HCT116 (cell line): Measurements from ENCODE around the gene GABBR1. TPM values are rescaled to one million over a fixed set of nuclear protein-coding genes. Genes with fewer than 3 reads are reported as not detected.

Source experiments
- ATAC-seq: fragments of 200-7000 bp; cut with Tn5 transposase; 2 replicates; pipeline ENCODE4 v1.9.1; 2020; ENCODE audit warnings: mild to moderate bottlenecking, moderate library complexity
- BruUV-seq: library from RNA; stranded (reverse); fragments of 400-500 nt; replicated peaks from 2 replicates; lab custom pipeline; 2021; lab: Mats Ljungman, UMichigan
- CTCF ChIA-PET: fragments of 300-600 bp; sonication (Branson Sonifier 250); formaldehyde crosslinking; loops from one replicate; lab custom pipeline; 2021; ENCODE audit warnings: antibody characterized with exemption; lab: Charles Lee
- POLR2A ChIA-PET: fragments of 300-600, 350-600 bp; sonication (Branson Sonifier 250); formaldehyde crosslinking; loops from one replicate; lab custom pipeline; 2021; ENCODE audit warnings: antibody characterized with exemption; lab: Charles Lee
- RAD21 ChIA-PET, 2 experiments: fragments of 300-600 bp; sonication (Branson Sonifier 250); formaldehyde crosslinking; loops; one replicate each; lab custom pipeline; 2023; ENCODE audit warnings: low total read pairs in 2 of 2; ENCODE audit not compliant: uncharacterized antibody in 2 of 2, unreplicated experiment in 2 of 2, low non-redundant PET in 1 of 2; lab: Charles Lee
- DNase-seq: peaks from one replicate; pipeline ENCODE4 v3.0.0-alpha.2; 2010; ENCODE audit warnings: low read depth, low spot score
- H2AFZ ChIP-seq: fragments of 200-600 bp; shearing (Covaris generic), sonication (generic); 2 replicates; pipeline ENCODE4 v1.6.1; 2017; ENCODE audit warnings: low read depth, mixed run types, mixed read lengths, antibody characterized with exemption, low read length; ENCODE audit not compliant: poor library complexity, severe bottlenecking
- H3K27ac ChIP-seq: 2 replicates; pipeline ENCODE4 v1.5.1; 2012; ENCODE audit warnings: low read depth, low read length
- H3K27me3 ChIP-seq: fragments of 200-600 bp; sonication (generic); 2 replicates; pipeline ENCODE4 v1.6.1; 2016; ENCODE audit warnings: mixed run types, low read length, mixed read lengths; ENCODE audit not compliant: insufficient read depth
- H3K36me3 ChIP-seq, 2 experiments: fragments of 200-500 bp in 1 of 2; fragments of 200-600 bp in 1 of 2; sonication (Bioruptor generic) in 1 of 2; sonication (generic) in 1 of 2; 2 replicates each; pipeline versions ENCODE4 v1.5.1 to v1.6.1; 2014 to 2016; ENCODE audit warnings: low read length in 2 of 2, inconsistent platforms in 1 of 2, mixed read lengths in 1 of 2, mixed run types in 1 of 2; ENCODE audit not compliant: insufficient read depth in 2 of 2, control insufficient read depth in 1 of 2
- H3K4me1 ChIP-seq, 2 experiments: fragments of 200-600 bp in 1 of 2; sonication (generic) in 1 of 2; 2 replicates each; pipeline versions ENCODE4 v1.5.1 to v1.6.1; 2012 to 2017; ENCODE audit warnings: low read length in 2 of 2, inconsistent platforms in 1 of 2, mild to moderate bottlenecking in 1 of 2, mixed read lengths in 1 of 2, mixed run types in 1 of 2, moderate library complexity in 1 of 2; ENCODE audit not compliant: insufficient read depth in 2 of 2, control insufficient read depth in 1 of 2
- H3K4me2 ChIP-seq: fragments of 200-600 bp; sonication (generic); 2 replicates; pipeline ENCODE4 v1.6.1; 2017; ENCODE audit warnings: mixed run types, low read length, mixed read lengths
- H3K4me3 ChIP-seq, 2 experiments: fragments of 200-600 bp in 1 of 2; sonication (generic) in 1 of 2; replicated peaks in 1 of 2; 2 replicates each; pipeline ENCODE4 v1.5.1; 2011 to 2016; ENCODE audit warnings: low read length in 2 of 2, control low read depth in 1 of 2, low read depth in 1 of 2, mild to moderate bottlenecking in 1 of 2, mixed read lengths in 1 of 2, mixed run types in 1 of 2
- H3K79me2 ChIP-seq: fragments of 200-600 bp; sonication (generic); 2 replicates; pipeline ENCODE4 v1.6.1; 2017; ENCODE audit warnings: mild to moderate bottlenecking, mixed run types, low read length, moderate library complexity, mixed read lengths; ENCODE audit not compliant: insufficient read depth
- H3K9ac ChIP-seq: fragments of 200-600 bp; sonication (generic); 2 replicates; pipeline ENCODE4 v1.6.1; 2016; ENCODE audit warnings: low read length, mixed read lengths
- H3K9me2 ChIP-seq: fragments of 200-600 bp; sonication (generic), shearing (Covaris generic); 2 replicates; pipeline ENCODE4 v1.6.1; 2017; ENCODE audit warnings: mixed run types, mild to moderate bottlenecking, moderate library complexity; ENCODE audit not compliant: insufficient read depth
- H3K9me3 ChIP-seq, 2 experiments: fragments of 200-500 bp in 1 of 2; fragments of 200-600 bp in 1 of 2; sonication (Bioruptor generic) in 1 of 2; sonication (generic) in 1 of 2; 2 replicates each; pipeline ENCODE4 v1.6.1; 2014 to 2017; ENCODE audit warnings: low read length in 2 of 2, mixed read lengths in 2 of 2, inconsistent platforms in 1 of 2, low read depth in 1 of 2, mild to moderate bottlenecking in 1 of 2, mixed run types in 1 of 2, moderate library complexity in 1 of 2; ENCODE audit not compliant: control insufficient read depth in 1 of 2, insufficient read depth in 1 of 2
- H4K20me1 ChIP-seq: fragments of 200-600 bp; sonication (generic), shearing (Covaris generic); 2 replicates; pipeline ENCODE4 v1.6.1; 2017; ENCODE audit warnings: mixed run types, mild to moderate bottlenecking, moderate library complexity; ENCODE audit not compliant: insufficient read depth
- CBX3 ChIP-seq: IDR thresholded peaks from 2 replicates; pipeline ENCODE4 v1.6.1; 2012; ENCODE audit warnings: low read depth
- EZH2 ChIP-seq: fragments of 200-600 bp; sonication (generic); IDR thresholded peaks from 2 replicates; pipeline ENCODE4 v1.6.1; 2017; ENCODE audit warnings: antibody characterized with exemption, mixed run types
- JUND ChIP-seq: IDR thresholded peaks from 2 replicates; pipeline ENCODE4 v1.6.1; 2012
- POLR2A ChIP-seq: IDR thresholded peaks from 2 replicates; pipeline ENCODE4 v1.7.0; 2011; ENCODE audit warnings: borderline replicate concordance; ENCODE audit not compliant: insufficient read depth, insufficient read length; ENCODE audit errors: extremely low read depth
- REST ChIP-seq: IDR thresholded peaks from 2 replicates; pipeline ENCODE4 v1.6.1; 2012; ENCODE audit warnings: low read depth
- SRF ChIP-seq: IDR thresholded peaks from 2 replicates; pipeline ENCODE4 v1.6.1; 2012; ENCODE audit warnings: low read depth
- YY1 ChIP-seq: IDR thresholded peaks from 2 replicates; pipeline ENCODE4 v1.6.1; 2011; ENCODE audit warnings: low read length, low read depth, moderate library complexity, mild to moderate bottlenecking; ENCODE audit not compliant: insufficient replicate concordance; ENCODE audit errors: extremely low read depth
- intact Hi-C: fragments of 100-400 bp; cut with micrococcal nuclease; formaldehyde crosslinking; loops from 2 replicates; pipeline ENCODE4 v1.10.0; 2022
- total RNA-seq: library from RNA; stranded (reverse); gene quantifications from one replicate; pipeline ENCODE4 v1.2.1, GENCODE V29; 2021; ENCODE audit not compliant: unreplicated experiment

The GABBR1 gene
- total RNA-seq, 1 experiment from 2014 or later = 43.4 TPM

- Histone ChIP-seq H3K4me2 (no peak overlapping the region), H4K20me1 (no peaks in the 10 kb centered on the region), H3K9me2 (no peaks in the 10 kb centered on the region), H3K4me3 (no peak overlapping the region), H3K9me3 (no peaks in the 10 kb centered on the region), H3K4me1 (no peaks in the 10 kb centered on the region), H3K36me3 (peaks cover 10 to 32% of the 10 kb centered on the region in 2 experiments; a peak in 3 of 4 replicates), H3K9ac (no peak overlapping the region), H3K27me3 (no peaks in the 10 kb centered on the region), H2AFZ (no peak overlapping the region), H3K79me2 (no peaks in the 10 kb centered on the region), H3K27ac (no peak overlapping the region)
- intact Hi-C loops = no loop called here
- no peak for DNase-seq
- TF ChIP-seq SRF (no peak), YY1 (no peak), EZH2 (no peak), JUND (no peak), REST (no peak)
- ChIA-PET RAD21 (no interaction called here), CTCF (interaction anchor here (1.1 to 1.4 kb wide), 2 partner anchors 8 to 76 kb away, joined by 3 read pairs; no protein-coding TSS in a partner anchor), POLR2A (no interaction called here)
- no TSS peak for BruUV-seq
- ATAC-seq = no peak
Observed at GRCh38 chr6:29620630-29621029, 12.4 kb downstream of the GABBR1 start.

- no peak overlapping the region for H3K9ac ChIP-seq
- no peak overlapping the region for H2AFZ ChIP-seq
- intact Hi-C loops = no loop called here
- BruUV-seq = no TSS peak
- DNase-seq = no peak
- H3K4me2 ChIP-seq = no peak overlapping the region
- no peaks in the 10 kb centered on the region for H3K9me2 ChIP-seq
- CTCF ChIA-PET = interaction anchor here (1.1 to 1.4 kb wide), 2 partner anchors 9 to 76 kb away, joined by 3 read pairs; no protein-coding TSS in a partner anchor
- peaks cover 10 to 33% of the 10 kb centered on the region in 2 experiments; a peak in 3 of 4 replicates for H3K36me3 ChIP-seq
- ATAC-seq = no peak
- no peak for TF ChIP-seq POLR2A
- no peak for TF ChIP-seq CBX3
- RAD21 ChIA-PET = no interaction called here
- no peaks in the 10 kb centered on the region for H3K79me2 ChIP-seq
- no peaks in the 10 kb centered on the region for H4K20me1 ChIP-seq
- no peak overlapping the region for H3K27ac ChIP-seq
- no peak overlapping the region for H3K4me3 ChIP-seq
- no peaks in the 10 kb centered on the region for H3K27me3 ChIP-seq
- no peaks in the 10 kb centered on the region for H3K9me3 ChIP-seq
- H3K4me1 ChIP-seq = no peaks in the 10 kb centered on the region
- POLR2A ChIA-PET = no interaction called here
Observed at GRCh38 chr6:29619578-29620160, 13.3 kb downstream of the GABBR1 start.
